SK-N-SH treated with all-trans-retinoic acid at 6 μM for 48 hours (cell line): Measurements from ENCODE around the gene FAM3D.
"Not testable (repeated sequence)": the region's sequence is repeated elsewhere in the genome, so short reads cannot be mapped to it uniquely, and the experiment has no call there.

Source experiments
- ARNTL ChIP-seq: fragments of 450-650 bp; formaldehyde crosslinking; IDR thresholded peaks from 2 replicates; pipeline ENCODE4 v1.5.0; 2020; ENCODE audit warnings: low read depth, mild to moderate bottlenecking, moderate library complexity, borderline replicate concordance
- CSDC2 ChIP-seq: fragments of 250-450 bp; sonication (Bioruptor Pico); IDR thresholded peaks from 2 replicates; pipeline ENCODE4 v1.5.0; 2020; ENCODE audit warnings: mild to moderate bottlenecking, moderate library complexity
- TF ChIP-seq, protein P1 (sequence below): fragments of 250-450 bp; sonication (Bioruptor Pico); IDR thresholded peaks from 2 replicates; pipeline ENCODE4 v1.5.1; 2020; ENCODE audit warnings: low read depth, mild to moderate bottlenecking, moderate library complexity
- TF ChIP-seq, protein P2 (sequence below): fragments of 250-450 bp; sonication (Bioruptor Pico); IDR thresholded peaks from 2 replicates; pipeline ENCODE4 v1.8.0; 2020; ENCODE audit warnings: mild to moderate bottlenecking, moderate library complexity, borderline replicate concordance

DNA sequence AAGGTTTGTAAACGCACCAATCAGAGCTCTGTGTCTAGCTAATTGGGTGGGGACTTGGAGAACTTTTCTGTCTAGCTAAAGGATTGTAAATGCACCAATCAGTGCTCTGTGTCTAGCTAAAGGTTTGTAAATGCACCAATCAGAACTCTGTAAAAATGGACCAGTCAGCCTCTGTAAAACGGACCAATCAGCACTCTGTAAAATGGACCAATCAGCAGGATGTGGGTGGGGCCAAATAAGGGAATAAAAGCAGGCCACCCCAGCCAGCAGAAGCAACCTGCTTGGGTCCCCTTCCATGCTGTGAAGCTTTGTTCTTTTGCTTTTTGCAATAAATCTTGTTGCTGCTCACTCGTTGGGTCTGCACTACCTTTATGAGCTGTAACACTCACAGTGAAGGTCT is 42.4 kb upstream of the FAM3D start:
- TF ChIP-seq, protein P1, sequence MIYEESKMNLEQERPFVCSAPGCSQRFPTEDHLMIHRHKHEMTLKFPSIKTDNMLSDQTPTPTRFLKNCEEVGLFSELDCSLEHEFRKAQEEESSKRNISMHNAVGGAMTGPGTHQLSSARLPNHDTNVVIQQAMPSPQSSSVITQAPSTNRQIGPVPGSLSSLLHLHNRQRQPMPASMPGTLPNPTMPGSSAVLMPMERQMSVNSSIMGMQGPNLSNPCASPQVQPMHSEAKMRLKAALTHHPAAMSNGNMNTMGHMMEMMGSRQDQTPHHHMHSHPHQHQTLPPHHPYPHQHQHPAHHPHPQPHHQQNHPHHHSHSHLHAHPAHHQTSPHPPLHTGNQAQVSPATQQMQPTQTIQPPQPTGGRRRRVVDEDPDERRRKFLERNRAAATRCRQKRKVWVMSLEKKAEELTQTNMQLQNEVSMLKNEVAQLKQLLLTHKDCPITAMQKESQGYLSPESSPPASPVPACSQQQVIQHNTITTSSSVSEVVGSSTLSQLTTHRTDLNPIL (CRISPR knock-in tag): not testable (repeated sequence)
- TF ChIP-seq, protein P2, sequence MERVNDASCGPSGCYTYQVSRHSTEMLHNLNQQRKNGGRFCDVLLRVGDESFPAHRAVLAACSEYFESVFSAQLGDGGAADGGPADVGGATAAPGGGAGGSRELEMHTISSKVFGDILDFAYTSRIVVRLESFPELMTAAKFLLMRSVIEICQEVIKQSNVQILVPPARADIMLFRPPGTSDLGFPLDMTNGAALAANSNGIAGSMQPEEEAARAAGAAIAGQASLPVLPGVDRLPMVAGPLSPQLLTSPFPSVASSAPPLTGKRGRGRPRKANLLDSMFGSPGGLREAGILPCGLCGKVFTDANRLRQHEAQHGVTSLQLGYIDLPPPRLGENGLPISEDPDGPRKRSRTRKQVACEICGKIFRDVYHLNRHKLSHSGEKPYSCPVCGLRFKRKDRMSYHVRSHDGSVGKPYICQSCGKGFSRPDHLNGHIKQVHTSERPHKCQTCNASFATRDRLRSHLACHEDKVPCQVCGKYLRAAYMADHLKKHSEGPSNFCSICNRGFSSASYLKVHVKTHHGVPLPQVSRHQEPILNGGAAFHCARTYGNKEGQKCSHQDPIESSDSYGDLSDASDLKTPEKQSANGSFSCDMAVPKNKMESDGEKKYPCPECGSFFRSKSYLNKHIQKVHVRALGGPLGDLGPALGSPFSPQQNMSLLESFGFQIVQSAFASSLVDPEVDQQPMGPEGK (CRISPR knock-in tag): not testable (repeated sequence)
- TF ChIP-seq ARNTL, CSDC2 (CRISPR knock-in tag): not testable (repeated sequence)
